ENCODE measurements around the gene CX3CR1.

Gene CX3CR1

GRCh38 chr3:39234651-39235050, 45.2 kb downstream of the CX3CR1 start:
- H2BK15ac ChIP-seq (ENCODE audit: low read length): no peak overlapping the region
- H3K23ac ChIP-seq (ENCODE audit: low read depth, low read length, poor library complexity): no peak overlapping the region
- no peak overlapping the region for H2BK5ac ChIP-seq (ENCODE audit: low read length)
- H3K4ac ChIP-seq (ENCODE audit: low read length): no peak overlapping the region
- no peaks in the 10 kb centered on the region for H3K4me1 ChIP-seq (ENCODE audit: control insufficient read depth in 2 of 2, insufficient read depth in 1 of 2, low read depth in 1 of 2, low read length in 2 of 2)
- no peak overlapping the region for H2AK5ac ChIP-seq (ENCODE audit: low read depth, low read length)
- no peaks in the 10 kb centered on the region for H3K36me3 ChIP-seq (replicated peaks in 1 of 2; ENCODE audit: control insufficient read depth in 2 of 2, insufficient read depth in 2 of 2, low read length in 2 of 2)
- no peak overlapping the region for H2AFZ ChIP-seq (ENCODE audit: low read length)
- H2BK12ac ChIP-seq (ENCODE audit: low read length): no peak overlapping the region
- DNase-seq (ENCODE audit: low spot score): no peak
- no CpG with 5 or more reads among the region's 2 CpGs for WGBS, 2 donors (ENCODE audit: extremely low coverage in 2 of 2, insufficient read length in 2 of 2, insufficient replicate concordance in 1 of 2)
- H3K27ac ChIP-seq (replicated peaks; ENCODE audit: low read length): no peak overlapping the region
- H3K4me3 ChIP-seq (ENCODE audit: low read length in 2 of 2): no peak overlapping the region
- H4K91ac ChIP-seq (ENCODE audit: low read depth, low read length, poor library complexity): no peak overlapping the region
- H3K9ac ChIP-seq (ENCODE audit: low read depth, low read length, poor library complexity): no peak overlapping the region
- H3K27me3 ChIP-seq (ENCODE audit: control insufficient read depth in 3 of 3, insufficient read depth in 3 of 3, low read depth in 1 of 3, low read length in 3 of 3): peaks cover 0 to 4% (median 0%) of the 10 kb centered on the region in 3 experiments
- no peak overlapping the region for H3K4me2 ChIP-seq (ENCODE audit: insufficient read depth, low read length, poor library complexity, severe bottlenecking)
- H3K79me1 ChIP-seq (ENCODE audit: low read depth, low read length): no peaks in the 10 kb centered on the region
- no peak overlapping the region for H3K14ac ChIP-seq (ENCODE audit: low read length)
- no peak overlapping the region for H2BK120ac ChIP-seq (ENCODE audit: low read depth, low read length)
- no peak overlapping the region for H3K18ac ChIP-seq (ENCODE audit: low read length)
- H3K9me3 ChIP-seq (replicated peaks in 1 of 2; ENCODE audit: control insufficient read depth in 2 of 2, insufficient read depth in 1 of 2, low read depth in 1 of 2, low read length in 2 of 2): no peaks in the 10 kb centered on the region
- H4K8ac ChIP-seq (ENCODE audit: low read depth, low read length): no peak overlapping the region

- Histone ChIP-seq H2BK15ac (ENCODE audit: low read length) (no peak overlapping the region), H3K14ac (ENCODE audit: low read length) (no peak overlapping the region), H3K9ac (ENCODE audit: low read depth, low read length, poor library complexity) (no peak overlapping the region), H3K4ac (ENCODE audit: low read length) (no peak overlapping the region), H3K27me3 (ENCODE audit: control insufficient read depth in 3 of 3, insufficient read depth in 3 of 3, low read depth in 1 of 3, low read length in 3 of 3) (peaks cover 0 to 4% (median 0%) of the 10 kb centered on the region in 3 experiments), H4K8ac (ENCODE audit: low read depth, low read length) (no peak overlapping the region), H3K4me2 (ENCODE audit: insufficient read depth, low read length, poor library complexity, severe bottlenecking) (no peak overlapping the region), H2AFZ (ENCODE audit: low read length) (no peak overlapping the region), H3K4me3 (ENCODE audit: low read length in 2 of 2) (no peak overlapping the region), H2BK12ac (ENCODE audit: low read length) (no peak overlapping the region), H3K79me1 (ENCODE audit: low read depth, low read length) (no peaks in the 10 kb centered on the region), H3K4me1 (ENCODE audit: control insufficient read depth in 2 of 2, insufficient read depth in 1 of 2, low read depth in 1 of 2, low read length in 2 of 2) (no peaks in the 10 kb centered on the region), H4K91ac (ENCODE audit: low read depth, low read length, poor library complexity) (no peak overlapping the region), H3K18ac (ENCODE audit: low read length) (no peak overlapping the region), H3K9me3 (replicated peaks in 1 of 2; ENCODE audit: control insufficient read depth in 2 of 2, insufficient read depth in 1 of 2, low read depth in 1 of 2, low read length in 2 of 2) (no peaks in the 10 kb centered on the region), H2BK5ac (ENCODE audit: low read length) (no peak overlapping the region), H2AK5ac (ENCODE audit: low read depth, low read length) (no peak overlapping the region), H3K27ac (replicated peaks; ENCODE audit: low read length) (no peak overlapping the region), H3K36me3 (replicated peaks in 1 of 2; ENCODE audit: control insufficient read depth in 2 of 2, insufficient read depth in 2 of 2, low read length in 2 of 2) (no peaks in the 10 kb centered on the region), H3K23ac (ENCODE audit: low read depth, low read length, poor library complexity) (no peak overlapping the region), H2BK120ac (ENCODE audit: low read depth, low read length) (no peak overlapping the region)
- no peak for DNase-seq (ENCODE audit: low spot score)
- no CpG with 5 or more reads among the region's 3 CpGs for WGBS, 2 donors (ENCODE audit: extremely low coverage in 2 of 2, insufficient read length in 2 of 2, insufficient replicate concordance in 1 of 2)
These were observed 47.0 kb downstream of the CX3CR1 start for GRCh38 chr3:39232859-39233258.

DNA sequence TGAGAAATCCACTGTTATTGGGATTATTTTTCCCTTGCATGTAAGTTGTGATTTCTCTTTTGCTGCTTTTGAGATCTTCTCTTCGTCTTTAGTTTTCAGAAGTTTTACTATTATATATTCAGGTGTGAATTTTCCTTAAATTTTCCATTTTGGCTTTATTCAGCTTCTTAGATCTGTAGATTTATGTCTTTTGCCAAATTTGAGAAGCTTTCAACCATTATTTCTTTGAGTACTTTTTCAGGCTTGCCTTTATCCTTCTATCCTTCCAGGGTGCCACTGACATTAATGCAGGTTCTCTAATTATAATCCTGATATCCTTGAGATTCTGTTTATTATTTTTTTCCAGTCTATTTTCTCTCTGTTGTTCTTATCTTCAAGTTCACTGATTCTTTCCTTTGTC, 49.4 kb downstream of the CX3CR1 start:
- Histone ChIP-seq H3K36me3 (replicated peaks in 1 of 2; ENCODE audit: control insufficient read depth in 2 of 2, insufficient read depth in 2 of 2, low read length in 2 of 2) (no peaks in the 10 kb centered on the region), H3K79me1 (ENCODE audit: low read depth, low read length) (no peaks in the 10 kb centered on the region), H4K8ac (ENCODE audit: low read depth, low read length) (no peak overlapping the region), H2BK5ac (ENCODE audit: low read length) (no peak overlapping the region), H2BK12ac (ENCODE audit: low read length) (no peak overlapping the region), H3K14ac (ENCODE audit: low read length) (no peak overlapping the region), H2AK5ac (ENCODE audit: low read depth, low read length) (no peak overlapping the region), H2AFZ (ENCODE audit: low read length) (no peak overlapping the region), H3K27ac (replicated peaks; ENCODE audit: low read length) (no peak overlapping the region), H4K91ac (ENCODE audit: low read depth, low read length, poor library complexity) (no peak overlapping the region), H3K18ac (ENCODE audit: low read length) (no peak overlapping the region), H3K9me3 (replicated peaks in 1 of 2; ENCODE audit: control insufficient read depth in 2 of 2, insufficient read depth in 1 of 2, low read depth in 1 of 2, low read length in 2 of 2) (no peaks in the 10 kb centered on the region), H2BK120ac (ENCODE audit: low read depth, low read length) (no peak overlapping the region), H2BK15ac (ENCODE audit: low read length) (no peak overlapping the region), H3K27me3 (ENCODE audit: control insufficient read depth in 3 of 3, insufficient read depth in 3 of 3, low read depth in 1 of 3, low read length in 3 of 3) (no peaks in the 10 kb centered on the region), H3K9ac (ENCODE audit: low read depth, low read length, poor library complexity) (no peak overlapping the region), H3K4me3 (ENCODE audit: low read length in 2 of 2) (no peak overlapping the region), H3K4me1 (ENCODE audit: control insufficient read depth in 2 of 2, insufficient read depth in 1 of 2, low read depth in 1 of 2, low read length in 2 of 2) (no peaks in the 10 kb centered on the region), H3K23ac (ENCODE audit: low read depth, low read length, poor library complexity) (no peak overlapping the region), H3K4ac (ENCODE audit: low read length) (no peak overlapping the region), H3K4me2 (ENCODE audit: insufficient read depth, low read length, poor library complexity, severe bottlenecking) (no peak overlapping the region)
- DNase-seq (ENCODE audit: low spot score): no peak
- no CpG with 5 or more reads among the region's 1 CpG for WGBS, 2 donors (ENCODE audit: extremely low coverage in 2 of 2, insufficient read length in 2 of 2, insufficient replicate concordance in 1 of 2)

GRCh38 chr3:39228496-39228895, 51.3 kb downstream of the CX3CR1 start:
- H2AK5ac ChIP-seq (ENCODE audit: low read depth, low read length): no peak overlapping the region
- H3K9me3 ChIP-seq (replicated peaks in 1 of 2; ENCODE audit: control insufficient read depth in 2 of 2, insufficient read depth in 1 of 2, low read depth in 1 of 2, low read length in 2 of 2): no peaks in the 10 kb centered on the region
- no peaks in the 10 kb centered on the region for H3K79me1 ChIP-seq (ENCODE audit: low read depth, low read length)
- no peak overlapping the region for H4K91ac ChIP-seq (ENCODE audit: low read depth, low read length, poor library complexity)
- H2BK15ac ChIP-seq (ENCODE audit: low read length): no peak overlapping the region
- no peak overlapping the region for H3K23ac ChIP-seq (ENCODE audit: low read depth, low read length, poor library complexity)
- no peak overlapping the region for H3K14ac ChIP-seq (ENCODE audit: low read length)
- H2BK12ac ChIP-seq (ENCODE audit: low read length): no peak overlapping the region
- H3K36me3 ChIP-seq (replicated peaks in 1 of 2; ENCODE audit: control insufficient read depth in 2 of 2, insufficient read depth in 2 of 2, low read length in 2 of 2): no peaks in the 10 kb centered on the region
- no peak overlapping the region for H4K8ac ChIP-seq (ENCODE audit: low read depth, low read length)
- H2AFZ ChIP-seq (ENCODE audit: low read length): no peak overlapping the region
- DNase-seq (ENCODE audit: low spot score): no peak
- H3K4me1 ChIP-seq (ENCODE audit: control insufficient read depth in 2 of 2, insufficient read depth in 1 of 2, low read depth in 1 of 2, low read length in 2 of 2): no peaks in the 10 kb centered on the region
- WGBS, 2 donors (ENCODE audit: extremely low coverage in 2 of 2, insufficient read length in 2 of 2, insufficient replicate concordance in 1 of 2): no CpG with 5 or more reads among the region's 4 CpGs
- H3K4me3 ChIP-seq (ENCODE audit: low read length in 2 of 2): no peak overlapping the region
- H3K27me3 ChIP-seq (ENCODE audit: control insufficient read depth in 3 of 3, insufficient read depth in 3 of 3, low read depth in 1 of 3, low read length in 3 of 3): no peaks in the 10 kb centered on the region
- no peak overlapping the region for H3K9ac ChIP-seq (ENCODE audit: low read depth, low read length, poor library complexity)
- H3K18ac ChIP-seq (ENCODE audit: low read length): no peak overlapping the region
- no peak overlapping the region for H3K4ac ChIP-seq (ENCODE audit: low read length)
- no peak overlapping the region for H2BK120ac ChIP-seq (ENCODE audit: low read depth, low read length)
- no peak overlapping the region for H2BK5ac ChIP-seq (ENCODE audit: low read length)
- H3K27ac ChIP-seq (replicated peaks; ENCODE audit: low read length): no peak overlapping the region
- H3K4me2 ChIP-seq (ENCODE audit: insufficient read depth, low read length, poor library complexity, severe bottlenecking): no peak overlapping the region
